GM18870 (cell line): ENCODE results near the gene KLHL12.

Experiments
- ATAC-seq: cut with Tn5 transposase; IDR thresholded peaks from one replicate; pipeline ENCODE4 v1.9.1; 2021; ENCODE audit warnings: moderate library complexity; ENCODE audit not compliant: unreplicated experiment

Gene KLHL12

DNA sequence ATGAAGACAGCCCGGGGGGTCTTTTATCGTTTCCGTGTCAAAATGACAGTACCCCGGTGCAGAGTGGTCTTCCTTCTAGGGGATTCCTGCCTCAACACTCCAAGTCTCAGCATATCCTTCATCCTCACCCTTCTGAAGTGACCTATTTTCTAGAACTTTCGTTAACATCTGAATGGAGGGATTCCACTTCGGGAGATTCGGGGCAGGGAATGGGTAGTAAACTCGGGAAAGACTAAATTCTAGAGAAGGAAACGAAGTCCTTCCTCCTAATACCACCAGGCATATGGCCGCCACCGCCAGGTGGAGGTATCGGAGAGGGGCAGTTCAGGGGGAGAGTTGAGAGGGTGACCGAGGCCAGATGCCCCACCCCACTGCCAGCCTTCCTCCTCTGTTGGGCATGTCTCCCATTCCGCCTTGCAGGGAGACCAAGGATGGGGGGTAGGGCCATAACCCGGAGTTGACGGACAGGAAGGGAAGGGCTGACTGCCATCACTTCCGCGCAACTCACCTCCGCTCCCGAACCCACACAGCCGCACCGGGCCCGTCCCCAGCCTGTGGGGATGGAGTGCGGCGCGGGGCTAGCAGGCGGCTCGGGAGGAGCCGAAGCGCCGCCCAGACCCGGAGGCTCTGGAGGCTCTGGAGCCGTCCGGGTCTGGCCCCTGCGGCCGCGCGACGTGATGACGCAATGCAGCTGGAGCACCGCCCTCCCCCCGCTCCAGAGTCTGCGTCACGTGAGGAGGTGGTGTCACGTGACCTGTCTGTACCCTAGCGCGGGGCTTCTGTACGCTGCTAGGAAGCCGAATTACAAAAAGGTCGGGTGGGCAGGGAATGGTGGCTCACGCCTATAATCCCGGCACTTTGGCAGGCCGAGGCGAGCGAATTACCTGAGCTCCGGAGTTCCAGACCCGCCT lies at the start of gene KLHL12:
TSS of gene KLHL12 (minus strand) at position 654 of the 911 bp plus-strand sequence. CDS start 2,072 bp downstream, outside the sequence.
- peak; percentile 61 for ATAC-seq

DNA sequence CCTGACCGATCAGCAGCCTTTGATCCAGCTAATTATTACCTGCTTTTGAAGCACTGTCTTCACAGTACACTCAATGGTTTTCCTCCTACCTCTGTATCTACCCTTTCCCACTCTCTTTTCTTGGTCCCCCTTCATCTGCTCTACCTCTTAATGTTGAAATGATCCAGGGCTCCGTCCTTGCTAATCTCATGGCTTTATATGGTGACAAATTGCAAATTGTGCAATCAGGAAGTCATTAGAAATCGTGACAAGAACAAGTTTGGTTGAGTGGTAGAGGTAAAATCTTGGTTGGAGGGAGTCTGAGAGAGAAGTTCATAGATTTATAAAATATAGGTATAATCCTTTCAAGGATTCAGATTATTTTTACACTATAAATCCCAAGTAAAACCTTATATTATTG lies 49.6 kb upstream of the KLHL12 start:
- ATAC-seq, result no peak

DNA sequence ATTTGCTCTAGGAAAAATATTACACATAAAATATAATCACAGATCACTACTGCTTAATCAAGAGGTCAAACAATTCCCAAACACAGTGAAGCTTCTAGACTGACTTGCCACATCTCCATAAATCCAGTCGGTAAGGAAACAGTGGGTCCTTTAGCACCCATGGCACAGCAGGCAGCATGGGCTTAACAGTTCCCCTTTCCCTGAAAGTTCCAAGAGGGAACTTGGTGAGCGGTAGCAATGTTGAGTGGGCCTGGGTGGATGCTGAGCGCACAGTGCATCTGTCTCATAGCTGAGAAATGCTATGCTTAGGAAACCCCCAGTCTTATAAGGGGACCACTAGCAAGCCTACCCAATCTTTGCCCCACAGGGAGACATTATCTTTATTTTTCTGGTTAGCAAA lies 47.8 kb upstream of the KLHL12 start:
- no peak for ATAC-seq

DNA sequence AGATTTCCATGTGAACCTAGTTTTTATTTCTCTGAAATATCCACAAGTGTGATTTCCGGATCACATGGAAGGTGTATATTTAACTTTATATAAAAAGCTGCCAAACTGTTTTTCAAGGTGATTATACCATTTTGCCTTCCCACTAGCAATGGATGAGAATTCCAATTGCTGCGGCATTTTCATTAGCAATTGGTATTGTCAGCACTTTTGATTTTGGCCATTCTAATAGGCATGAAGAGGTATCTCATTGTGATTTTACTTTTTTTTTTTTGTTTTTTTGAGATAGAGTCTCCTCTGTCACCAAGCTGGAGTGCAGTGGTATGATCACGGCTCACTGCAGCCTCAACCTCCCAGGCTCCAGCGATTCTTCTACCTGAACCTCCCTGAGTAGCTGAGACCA lies 45.0 kb upstream of the KLHL12 start:
- no peak for ATAC-seq

DNA sequence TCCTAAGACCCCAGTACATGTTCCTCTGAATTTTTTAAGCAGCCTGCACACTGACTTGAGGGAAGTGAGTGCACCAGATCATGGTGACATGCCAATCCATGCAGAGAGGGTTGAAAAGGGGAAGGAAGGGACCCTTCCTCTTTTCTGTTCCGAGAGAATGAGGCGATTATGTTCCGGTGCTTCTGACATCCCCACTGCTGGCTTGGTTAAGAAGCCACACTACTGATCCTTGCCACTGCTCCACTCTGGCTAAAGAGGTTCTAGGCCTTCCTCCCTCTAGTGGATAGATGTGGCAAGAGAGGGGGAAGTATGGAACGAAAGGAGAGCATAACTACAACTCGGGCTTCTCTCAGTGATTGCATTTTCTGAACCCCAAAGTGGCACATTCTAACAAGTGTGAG lies 41.9 kb upstream of the KLHL12 start:
- no peak for ATAC-seq

DNA sequence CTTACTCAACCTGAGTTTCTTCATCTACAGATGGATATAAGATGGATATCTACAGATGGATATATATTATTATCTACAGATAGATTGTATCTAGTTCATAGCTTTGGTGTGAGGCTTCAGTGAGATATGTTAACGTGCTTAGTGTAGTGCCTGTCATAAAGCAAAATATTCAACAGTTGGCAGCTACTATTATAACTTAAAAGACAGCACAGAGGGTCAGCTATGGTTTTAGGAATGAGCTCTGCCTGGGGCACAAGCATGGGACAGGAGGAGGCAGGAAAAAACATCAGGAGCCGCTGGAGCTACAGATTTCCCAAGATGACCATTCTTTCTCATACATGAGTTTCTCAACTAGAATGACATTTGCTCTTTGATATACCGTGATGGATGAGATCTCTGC lies 41.3 kb upstream of the KLHL12 start:
- ATAC-seq, result no peak

DNA sequence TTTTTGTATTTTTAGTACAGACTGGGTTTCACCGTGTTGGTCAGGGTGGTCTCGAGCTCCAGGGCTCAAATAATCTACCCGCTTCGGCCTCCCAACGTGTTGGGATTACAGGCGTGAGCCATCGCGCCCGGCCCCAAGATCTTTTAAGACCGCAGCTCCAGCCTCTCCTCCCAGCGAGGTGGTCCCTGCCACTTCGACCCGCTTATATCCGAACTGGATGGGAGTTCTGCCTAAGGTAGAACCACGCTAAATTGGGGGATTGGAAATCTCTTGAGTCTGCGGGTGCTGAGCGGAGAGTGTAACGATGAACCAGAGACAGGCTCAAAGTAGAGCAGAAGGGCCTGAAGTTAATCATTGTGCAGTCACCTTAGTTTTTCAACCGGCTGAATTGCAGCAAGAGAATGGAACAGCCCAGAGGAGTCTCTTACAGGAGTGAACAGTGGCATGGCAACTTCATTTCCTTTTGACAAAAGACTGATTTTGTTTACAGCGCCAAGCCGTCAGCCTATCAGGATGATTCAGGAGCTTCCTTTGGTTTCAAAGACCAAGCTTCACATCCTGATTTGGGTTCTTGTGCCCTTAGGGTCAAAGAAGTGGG lies 40.7 kb upstream of the KLHL12 start:
- no peak for ATAC-seq

DNA sequence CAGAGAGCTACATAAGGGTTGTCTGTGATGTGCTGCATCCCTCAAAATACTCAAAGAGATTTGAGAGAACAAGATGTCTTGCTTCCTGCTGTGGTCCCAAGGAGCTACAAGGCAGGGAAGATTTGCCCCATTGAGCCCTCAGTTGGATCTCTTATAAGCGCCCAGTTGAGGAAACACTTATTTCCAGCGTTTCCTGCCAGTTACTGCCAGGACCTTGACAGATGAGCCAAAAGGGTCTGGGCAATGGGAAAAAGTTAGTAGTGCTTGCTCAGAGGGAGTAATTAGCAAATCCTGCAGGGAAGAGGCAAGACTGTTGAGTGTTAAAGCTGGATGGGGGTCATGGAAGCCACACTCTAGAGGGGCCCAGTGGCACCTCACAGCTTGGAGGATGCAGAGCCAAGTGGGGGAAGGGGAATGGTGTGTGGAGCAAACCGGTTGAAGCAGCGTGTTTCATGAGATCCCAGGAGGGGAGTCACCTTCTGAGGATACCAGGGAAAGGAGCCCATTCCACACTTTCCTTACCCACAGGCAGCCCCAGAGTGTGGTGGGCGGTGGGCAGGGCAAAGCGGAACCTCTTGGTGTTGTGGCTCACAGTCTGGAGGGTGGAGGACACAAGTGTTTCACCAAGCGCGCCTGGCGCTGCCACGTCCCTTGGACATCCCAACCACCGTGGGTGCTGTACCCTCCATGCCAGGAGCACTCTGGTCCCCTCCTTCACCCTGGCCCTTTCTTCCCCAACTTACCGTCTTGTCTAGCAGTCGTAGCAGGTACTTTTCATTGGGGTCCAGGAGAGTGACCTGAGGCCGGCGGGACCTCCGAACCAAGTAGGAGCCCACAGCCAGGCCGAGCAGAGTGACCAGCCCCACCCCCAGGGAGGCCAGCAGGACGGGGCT lies 39.2 kb upstream of the KLHL12 start:
- ATAC-seq, result no peak

DNA sequence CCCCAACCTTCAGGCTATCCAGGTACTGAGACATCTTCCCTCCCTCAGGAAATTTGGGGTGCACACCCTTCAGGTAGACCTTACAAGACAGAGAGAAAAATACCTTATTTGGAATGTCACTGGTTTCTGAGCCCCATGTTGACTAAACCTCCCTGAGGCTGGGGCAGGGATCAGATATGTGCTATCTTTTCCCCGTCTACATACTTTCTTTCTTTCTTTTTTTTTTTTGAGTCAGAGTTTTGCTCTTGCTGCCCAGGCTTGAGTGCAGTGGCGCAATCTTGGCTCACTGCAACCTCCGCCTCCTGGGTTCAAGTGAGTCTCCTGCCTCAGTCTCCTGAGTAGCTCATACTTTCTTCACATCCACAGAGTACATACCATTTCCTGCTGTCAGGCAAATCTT lies 38.4 kb upstream of the KLHL12 start:
- no peak for ATAC-seq

DNA sequence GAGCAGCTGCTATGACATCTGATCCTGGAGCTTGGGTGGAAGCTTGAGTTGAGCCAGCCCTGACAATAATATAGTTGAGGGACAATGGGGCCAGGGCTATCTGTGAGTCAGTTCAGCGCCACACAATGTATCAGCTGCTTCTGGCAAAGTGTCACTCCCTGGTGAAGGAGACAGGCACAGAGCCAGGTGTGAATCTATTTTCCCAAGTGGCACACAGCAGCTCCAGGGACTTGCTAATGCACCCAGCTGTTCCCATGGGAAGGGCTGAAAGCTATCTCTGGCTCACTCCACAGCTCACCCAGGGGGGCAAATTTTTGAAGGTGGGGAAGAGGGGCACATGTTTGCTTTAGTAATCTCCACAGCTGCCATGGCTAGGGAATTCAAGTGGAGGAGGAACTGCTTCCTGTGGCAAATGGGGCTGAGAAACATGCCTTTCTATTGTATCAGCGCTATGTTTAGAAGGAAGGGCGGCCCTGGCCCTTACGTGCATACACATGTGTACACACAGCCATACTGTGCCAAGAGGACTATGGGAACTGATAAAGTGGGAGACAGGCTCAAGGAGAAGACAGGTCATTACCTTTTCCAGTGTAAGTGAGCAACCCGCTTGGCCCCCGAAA lies 37.9 kb upstream of the KLHL12 start:
- ATAC-seq, result no peak

DNA sequence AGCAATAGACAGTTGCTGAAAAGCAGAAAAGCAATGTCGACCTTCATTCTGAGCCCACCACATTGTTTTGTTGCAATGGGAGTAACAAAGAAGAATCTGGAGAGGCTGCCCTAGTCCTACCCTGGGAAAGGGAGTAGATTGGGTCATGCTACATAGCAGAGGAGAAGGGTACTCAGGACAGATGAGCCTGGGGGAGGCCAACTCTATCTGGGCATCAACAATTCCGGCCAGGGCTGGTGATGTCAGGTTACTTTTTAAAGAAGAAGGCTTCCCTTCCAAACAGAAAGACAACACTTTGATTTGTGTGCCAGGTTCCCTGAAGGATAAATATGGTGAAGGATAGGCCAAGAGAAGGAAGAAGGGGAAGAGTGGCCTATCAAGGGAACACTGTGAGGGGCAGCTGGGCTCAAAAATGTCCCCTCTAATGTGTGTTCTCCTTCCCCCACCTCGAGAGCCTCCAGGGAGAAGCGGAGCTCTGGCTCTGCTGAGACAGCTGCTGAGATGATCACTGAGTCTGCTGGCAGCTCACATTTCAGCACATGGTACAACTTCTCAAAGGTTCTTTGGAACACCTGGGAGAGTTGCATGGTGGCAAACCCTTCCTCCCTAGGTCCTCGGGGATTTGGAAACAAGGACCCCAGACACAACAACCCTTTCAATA lies 34.3 kb upstream of the KLHL12 start:
- ATAC-seq, result no peak

DNA sequence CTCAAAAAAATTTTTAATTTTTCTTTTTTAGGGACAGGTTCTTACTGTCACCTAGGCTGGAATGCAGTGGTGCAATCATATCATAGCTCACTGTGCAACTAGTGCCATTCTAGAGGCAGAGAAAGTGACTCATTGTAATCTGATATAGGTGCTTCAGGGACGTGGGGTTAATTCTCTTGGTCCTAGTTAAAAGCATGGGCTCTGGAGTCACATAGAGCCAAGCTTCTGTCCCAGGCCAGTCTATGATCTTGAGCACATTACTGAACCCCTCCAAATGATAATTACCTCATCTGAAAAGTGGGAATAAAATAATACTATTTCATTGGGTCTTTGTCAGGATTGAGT lies 32.2 kb upstream of the KLHL12 start:
- no peak for ATAC-seq

DNA sequence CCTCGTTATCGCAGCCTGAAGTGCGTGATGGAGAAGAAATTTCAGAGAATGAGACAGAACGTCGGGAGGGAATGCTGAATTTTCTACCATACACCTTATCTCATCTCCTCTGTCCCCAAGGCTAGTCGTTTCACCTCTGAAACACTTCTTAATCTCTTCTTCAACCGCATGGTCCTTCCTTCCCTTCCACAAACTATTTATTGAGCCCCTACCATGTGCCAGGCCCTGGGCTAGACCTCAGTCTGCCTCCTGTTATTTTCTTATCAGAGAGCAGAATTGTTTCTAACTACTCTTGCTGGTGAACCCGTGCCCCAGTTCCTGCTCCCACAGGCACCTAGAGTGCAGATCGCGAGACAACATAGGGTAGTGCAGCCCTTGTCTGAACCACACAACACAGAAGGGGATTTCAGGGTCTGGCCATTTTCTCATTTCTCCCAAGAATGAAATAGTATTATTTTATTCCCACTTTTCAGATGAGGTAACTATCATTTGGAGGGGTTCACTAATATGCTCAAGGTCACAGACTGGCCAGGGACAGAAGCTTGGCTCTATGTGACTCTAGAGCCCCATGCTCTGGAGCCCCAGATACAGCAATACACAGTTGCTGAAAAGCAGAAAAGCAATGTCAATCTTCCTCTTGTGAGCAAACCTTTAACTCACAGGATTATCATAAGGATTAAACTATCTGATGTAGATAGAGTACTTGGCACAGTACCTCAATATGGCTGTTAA lies 31.7 kb upstream of the KLHL12 start:
- ATAC-seq, result peak; percentile 4

DNA sequence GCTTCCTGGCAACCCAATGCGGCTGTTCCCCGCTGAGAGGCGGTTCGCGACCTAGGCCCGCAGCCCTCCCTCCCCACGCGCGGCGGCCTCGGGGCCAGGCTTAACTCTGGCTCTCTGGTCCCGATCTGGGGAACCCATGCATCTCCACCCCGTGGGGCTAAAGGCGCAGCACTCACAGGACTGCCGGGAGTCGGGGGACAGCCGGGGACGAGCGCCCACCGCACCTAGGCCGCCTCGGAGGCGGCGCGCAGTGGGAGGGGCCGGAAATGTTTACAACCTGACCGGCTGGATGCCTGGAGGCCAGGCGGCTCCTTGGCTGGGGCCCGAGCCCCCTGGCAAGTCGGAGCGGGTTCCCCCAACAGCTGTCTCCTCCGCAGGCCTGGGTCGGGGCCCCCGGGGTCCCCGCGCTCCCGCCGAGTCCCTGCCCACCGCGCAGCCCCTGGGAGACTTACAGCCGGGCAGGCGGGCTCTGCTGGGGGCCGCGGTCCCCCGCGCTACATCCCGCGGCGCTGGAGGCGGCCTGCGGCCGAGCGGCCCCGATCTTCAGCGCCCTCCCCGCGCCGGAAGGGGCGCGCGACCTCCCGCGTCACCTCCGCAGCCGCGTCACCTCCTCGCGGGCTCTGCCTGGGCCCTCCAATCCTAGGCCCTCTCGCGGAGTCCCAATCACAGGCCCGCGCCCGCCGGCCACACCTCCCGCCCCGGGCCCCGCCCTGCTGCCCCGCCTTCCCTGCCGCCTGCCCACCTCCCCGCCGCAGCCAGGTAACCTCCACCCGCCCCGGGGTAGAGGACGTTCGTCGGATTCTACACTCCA lies 30.9 kb upstream of the KLHL12 start, which contains the start of gene ADIPOR1:
TSS of gene ADIPOR1 (minus strand) at position 580 of the 811 bp plus-strand sequence. CDS start 7,242 bp downstream, outside the sequence.
- peak; percentile 74 for ATAC-seq

DNA sequence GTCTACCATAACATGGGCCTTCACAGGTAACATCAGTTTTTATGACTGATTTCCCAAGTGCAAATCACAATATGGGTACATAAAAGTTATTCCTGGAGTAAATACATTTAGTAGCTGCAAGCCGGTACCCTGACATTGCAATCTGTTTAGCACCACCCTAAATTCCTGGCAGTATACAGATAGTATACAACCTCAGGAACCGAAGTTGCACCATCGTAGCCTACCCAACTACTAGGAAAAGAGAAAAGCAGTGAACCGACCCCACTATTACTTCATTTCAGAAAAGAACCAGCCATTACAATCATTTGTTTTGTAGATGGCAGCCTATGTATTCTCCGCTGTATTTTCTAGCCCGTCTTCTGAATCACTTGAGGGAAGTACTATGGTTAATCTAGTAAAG lies 29.9 kb upstream of the KLHL12 start:
- no peak for ATAC-seq

DNA sequence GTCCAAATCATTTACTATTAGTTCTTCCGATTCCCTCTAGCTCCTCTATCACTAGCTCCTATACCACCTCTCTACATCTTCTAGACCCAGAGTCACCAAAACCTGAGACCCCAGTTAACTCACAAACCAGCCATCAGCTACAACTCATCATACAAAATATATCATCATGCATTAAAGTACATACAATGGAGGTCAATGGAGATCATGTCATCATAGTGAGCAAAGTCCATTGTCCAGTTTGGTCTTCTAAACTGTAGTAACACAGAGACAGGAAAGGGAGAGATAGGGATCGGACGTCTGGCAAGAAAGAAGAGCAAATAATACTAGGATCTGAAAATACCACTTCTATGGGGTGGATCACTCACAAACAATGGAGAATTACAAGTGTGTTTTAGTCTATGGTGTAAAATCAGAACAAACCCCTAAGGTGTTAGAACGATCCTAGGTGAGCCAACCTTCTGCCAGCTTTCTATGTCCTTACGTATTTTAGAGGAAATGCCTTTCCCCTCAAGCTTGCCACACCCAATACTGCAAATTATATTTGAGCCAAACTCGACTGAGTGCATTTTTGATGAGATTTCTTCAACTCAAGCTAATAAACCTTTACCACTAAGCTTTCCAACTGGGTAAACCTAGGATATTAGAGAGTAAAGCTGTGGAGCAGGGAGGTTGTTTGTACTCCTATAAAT lies 27.2 kb upstream of the KLHL12 start:
- ATAC-seq, result no peak

DNA sequence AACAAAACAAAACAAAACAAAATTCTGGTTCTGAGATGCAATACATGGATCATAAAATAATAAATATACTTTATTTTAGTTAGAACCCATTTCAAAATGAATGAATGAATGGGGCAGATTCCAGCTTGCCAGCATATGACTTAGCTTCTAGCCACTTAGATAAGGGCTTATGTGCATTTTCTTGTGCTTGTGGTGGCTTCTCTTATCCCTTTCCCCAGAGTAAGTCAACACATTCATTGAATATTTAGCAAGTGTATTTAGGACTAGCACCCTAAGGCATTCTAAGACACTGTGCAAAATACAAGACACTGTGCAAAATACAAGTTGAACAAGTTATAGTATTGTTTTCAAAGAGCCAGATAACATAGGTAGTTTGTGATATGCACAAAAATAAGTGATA lies 26.4 kb upstream of the KLHL12 start:
- no peak for ATAC-seq

DNA sequence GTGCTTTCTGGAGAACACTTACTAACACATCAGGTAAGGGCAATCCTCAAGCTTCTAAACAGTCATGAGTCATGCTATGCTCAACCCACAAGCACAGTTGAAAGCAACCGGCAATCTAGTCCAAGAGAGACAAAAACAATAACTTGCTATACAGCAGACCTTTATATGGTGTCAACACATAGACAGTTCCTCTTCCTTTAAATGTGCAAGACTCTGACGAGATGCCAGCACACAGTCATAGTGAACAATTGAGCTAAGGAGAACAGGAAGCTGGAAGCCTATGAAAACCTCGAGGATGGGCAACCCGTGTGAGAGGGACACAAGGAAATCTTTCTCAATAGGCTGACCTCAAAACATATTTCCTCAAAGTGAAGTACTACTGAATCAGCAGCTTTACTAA lies 25.8 kb upstream of the KLHL12 start:
- ATAC-seq, result no peak
